ENCODE results near the gene SNX21.

SNX21 gene

DNA sequence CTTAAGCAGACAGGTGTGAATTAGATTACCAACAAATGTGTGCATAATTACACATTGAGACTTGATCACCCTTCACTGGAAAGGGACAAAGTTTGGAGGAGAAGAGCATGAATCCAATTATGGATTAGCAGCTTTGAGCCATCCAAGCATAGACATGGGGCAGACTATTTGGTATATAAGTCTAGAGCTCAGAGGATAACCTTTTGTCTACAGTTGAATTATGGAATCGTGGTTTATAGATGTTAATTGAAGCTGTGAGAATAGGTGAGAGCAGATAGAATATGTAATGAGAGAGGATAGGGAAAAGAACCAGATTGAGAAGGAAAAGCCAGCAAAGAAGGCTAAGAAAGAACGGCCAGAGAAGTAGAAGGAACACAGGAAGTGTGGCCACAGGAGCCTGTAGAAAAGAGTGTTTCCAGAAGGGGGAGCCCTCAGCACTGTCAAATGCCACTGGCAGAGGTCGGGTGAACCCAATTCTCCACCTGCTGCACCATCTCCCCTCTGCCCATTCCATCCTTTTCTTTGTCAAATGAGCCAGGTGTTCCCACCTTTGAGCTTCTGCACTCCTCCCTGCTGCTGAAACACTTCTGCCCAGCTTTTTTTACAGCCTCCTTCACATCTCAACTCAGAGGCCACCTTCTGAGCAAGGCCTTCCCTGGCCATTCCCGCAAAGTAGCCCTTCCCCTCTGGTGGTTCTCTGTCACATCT is 34.5 kb upstream of the SNX21 start:
- no peak overlapping the region for H3K4me3 ChIP-seq (ENCODE audit: low read depth, low read length)
- TF ChIP-seq POLR2A (IDR thresholded peaks at IDR 0.05; ENCODE audit: extremely low read depth, insufficient read length): no peak
- no peak for TF ChIP-seq MYC (IDR thresholded peaks at IDR 0.05; ENCODE audit: low read depth, low read length)
- TF ChIP-seq, protein P1, sequence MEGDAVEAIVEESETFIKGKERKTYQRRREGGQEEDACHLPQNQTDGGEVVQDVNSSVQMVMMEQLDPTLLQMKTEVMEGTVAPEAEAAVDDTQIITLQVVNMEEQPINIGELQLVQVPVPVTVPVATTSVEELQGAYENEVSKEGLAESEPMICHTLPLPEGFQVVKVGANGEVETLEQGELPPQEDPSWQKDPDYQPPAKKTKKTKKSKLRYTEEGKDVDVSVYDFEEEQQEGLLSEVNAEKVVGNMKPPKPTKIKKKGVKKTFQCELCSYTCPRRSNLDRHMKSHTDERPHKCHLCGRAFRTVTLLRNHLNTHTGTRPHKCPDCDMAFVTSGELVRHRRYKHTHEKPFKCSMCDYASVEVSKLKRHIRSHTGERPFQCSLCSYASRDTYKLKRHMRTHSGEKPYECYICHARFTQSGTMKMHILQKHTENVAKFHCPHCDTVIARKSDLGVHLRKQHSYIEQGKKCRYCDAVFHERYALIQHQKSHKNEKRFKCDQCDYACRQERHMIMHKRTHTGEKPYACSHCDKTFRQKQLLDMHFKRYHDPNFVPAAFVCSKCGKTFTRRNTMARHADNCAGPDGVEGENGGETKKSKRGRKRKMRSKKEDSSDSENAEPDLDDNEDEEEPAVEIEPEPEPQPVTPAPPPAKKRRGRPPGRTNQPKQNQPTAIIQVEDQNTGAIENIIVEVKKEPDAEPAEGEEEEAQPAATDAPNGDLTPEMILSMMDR (IDR thresholded peaks at IDR 0.05; ENCODE audit: low read depth, low read length): peak; percentile 83
- no peak for TF ChIP-seq MAX (IDR thresholded peaks at IDR 0.05; ENCODE audit: low read depth, low read length)
- DNase-seq (ENCODE audit: low read depth): peak; percentile 75

DNA sequence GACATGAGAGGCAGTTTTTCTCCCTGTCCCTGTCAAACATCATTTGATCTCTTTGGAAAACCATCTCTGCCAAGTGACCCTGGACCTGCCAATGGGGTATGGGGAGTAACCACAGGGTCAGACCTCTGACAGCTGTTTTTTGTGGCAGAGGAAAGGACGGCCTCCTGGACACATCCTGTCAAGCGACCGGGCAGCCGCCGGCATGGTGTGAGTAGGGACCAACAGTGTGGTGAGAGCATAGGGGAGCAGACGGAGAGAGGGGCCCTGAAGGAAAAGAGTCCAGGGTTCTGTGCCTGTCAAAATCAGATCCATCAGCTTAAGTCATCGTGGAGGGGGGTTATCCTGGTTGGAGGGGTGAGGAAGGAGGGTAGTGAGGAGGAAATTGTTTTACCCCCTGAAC is 31.7 kb upstream of the SNX21 start:
- H3K4me3 ChIP-seq (ENCODE audit: low read depth, low read length): no peak overlapping the region
- no peak for TF ChIP-seq MYC (IDR thresholded peaks at IDR 0.05; ENCODE audit: low read depth, low read length)
- no peak for TF ChIP-seq MAX (IDR thresholded peaks at IDR 0.05; ENCODE audit: low read depth, low read length)
- TF ChIP-seq, protein P1 (IDR thresholded peaks at IDR 0.05; ENCODE audit: low read depth, low read length): no peak
- no peak for TF ChIP-seq POLR2A (IDR thresholded peaks at IDR 0.05; ENCODE audit: extremely low read depth, insufficient read length)
- DNase-seq (ENCODE audit: low read depth): no peak

DNA sequence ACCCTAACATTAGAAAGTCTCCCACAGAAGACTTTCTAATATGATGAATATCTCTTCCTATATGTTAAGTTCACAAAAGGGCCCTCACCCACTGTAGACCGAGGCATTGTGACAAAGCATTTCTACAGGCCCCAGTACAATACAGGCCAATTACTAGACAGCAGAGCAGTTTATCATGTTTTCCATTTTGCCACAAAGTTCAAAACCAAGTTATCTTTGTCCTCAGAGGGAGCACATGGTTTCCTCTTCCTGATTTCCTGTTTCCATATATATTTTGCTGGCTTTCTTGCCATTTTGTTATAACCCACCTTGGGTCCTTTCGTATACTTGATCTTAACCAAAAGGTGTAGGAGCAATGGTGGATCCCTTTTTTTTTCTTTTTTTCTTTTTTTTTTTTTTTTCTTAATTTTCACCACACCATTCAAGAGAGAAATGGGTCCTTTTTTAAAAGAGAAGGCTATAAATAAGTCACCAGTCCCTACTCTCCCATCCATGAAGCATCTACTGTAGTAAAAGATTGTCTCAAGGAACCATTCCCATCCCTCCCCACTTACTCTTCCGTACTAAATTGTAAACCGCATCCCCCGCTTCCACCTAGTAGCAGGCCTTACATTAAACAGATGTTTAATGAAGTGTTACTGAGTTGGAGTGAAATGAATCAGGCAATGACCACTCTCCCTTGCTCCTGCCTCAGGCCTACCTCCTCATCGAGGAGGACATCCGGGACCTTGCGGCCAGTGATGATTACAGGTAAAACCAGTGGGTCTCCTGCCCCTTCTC is 23.2 kb upstream of the SNX21 start:
- TF ChIP-seq MAX (IDR thresholded peaks at IDR 0.05; ENCODE audit: low read depth, low read length) (no peak), POLR2A (IDR thresholded peaks at IDR 0.05; ENCODE audit: extremely low read depth, insufficient read length) (no peak), MYC (IDR thresholded peaks at IDR 0.05; ENCODE audit: low read depth, low read length) (no peak)
- TF ChIP-seq, protein P1 (IDR thresholded peaks at IDR 0.05; ENCODE audit: low read depth, low read length): no peak
- H3K4me3 ChIP-seq (ENCODE audit: low read depth, low read length): no peak overlapping the region
- no peak for DNase-seq (ENCODE audit: low read depth)

DNA sequence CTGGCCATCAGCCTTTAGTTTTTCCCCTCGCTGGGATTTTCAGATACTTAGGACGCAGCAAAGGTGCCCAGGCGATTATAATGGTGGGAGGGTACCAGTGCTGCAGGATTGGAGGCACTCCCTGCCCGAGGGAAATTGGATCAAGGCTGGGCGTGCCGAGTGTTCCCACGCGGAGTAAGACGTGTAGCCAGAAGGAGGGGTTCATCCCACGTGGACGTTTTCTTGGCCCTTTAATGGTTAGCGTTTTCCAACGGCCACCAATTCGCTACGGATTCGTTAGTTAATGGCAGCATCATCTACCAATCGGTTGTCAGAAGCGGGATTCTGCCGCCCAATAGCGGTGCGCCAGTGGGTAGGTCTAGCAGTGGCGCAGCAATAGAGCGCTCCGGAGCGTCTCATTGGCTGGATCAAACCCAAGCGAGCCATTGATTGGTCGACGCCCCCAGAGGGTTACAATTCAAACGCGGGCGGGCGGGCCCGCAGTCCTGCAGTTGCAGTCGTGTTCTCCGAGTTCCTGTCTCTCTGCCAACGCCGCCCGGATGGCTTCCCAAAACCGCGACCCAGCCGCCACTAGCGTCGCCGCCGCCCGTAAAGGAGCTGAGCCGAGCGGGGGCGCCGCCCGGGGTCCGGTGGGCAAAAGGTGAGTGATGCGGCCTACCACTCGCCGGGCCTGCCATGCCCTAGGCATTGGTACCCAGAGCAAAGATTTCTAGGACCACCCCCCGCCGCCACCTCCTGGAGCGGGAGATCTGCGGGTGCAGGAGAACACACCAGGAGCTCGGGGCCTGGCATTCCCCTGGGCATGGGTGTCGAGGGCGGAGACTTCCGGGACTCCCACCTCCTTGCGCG is 21.2 kb upstream of the SNX21 start, which contains the start of gene UBE2C:
Gene UBE2C, plus strand, starts transcription at position 488 of the 849 bp plus-strand sequence. Its CDS starts 52 bp downstream, at position 540.
- peak within 1 kb of the TSS; percentile 49 for H3K4me3 ChIP-seq (ENCODE audit: low read depth, low read length)
- TF ChIP-seq MYC (IDR thresholded peaks at IDR 0.05; ENCODE audit: low read depth, low read length): peak; percentile 36; the same call in 1 of the 2 replicates
- no peak for TF ChIP-seq POLR2A (IDR thresholded peaks at IDR 0.05; ENCODE audit: extremely low read depth, insufficient read length)
- TF ChIP-seq MAX (IDR thresholded peaks at IDR 0.05; ENCODE audit: low read depth, low read length): peak; percentile 78

GRCh38 chr20:45813006-45813340 is 20.6 kb upstream of the SNX21 start:
- no peak for TF ChIP-seq MAX (IDR thresholded peaks at IDR 0.05; ENCODE audit: low read depth, low read length)
- TF ChIP-seq MYC (IDR thresholded peaks at IDR 0.05; ENCODE audit: low read depth, low read length): no peak
- no peak for TF ChIP-seq POLR2A (IDR thresholded peaks at IDR 0.05; ENCODE audit: extremely low read depth, insufficient read length)
- TF ChIP-seq, protein P1 (IDR thresholded peaks at IDR 0.05; ENCODE audit: low read depth, low read length): no peak
- no peak for DNase-seq (ENCODE audit: low read depth)

More for the DNA sequence above, 21.2 kb upstream of the SNX21 start, which contains the start of gene UBE2C:
- DNase-seq (ENCODE audit: low read depth): peak; percentile 67

More at GRCh38 chr20:45813006-45813340, 20.6 kb upstream of the SNX21 start:
- H3K4me3 ChIP-seq (ENCODE audit: low read depth, low read length): peak overlapping the region; percentile 49

All from NB4 (cell line).